Gastrocnemius medialis (tissue), 4 donors: ENCODE results near the gene ANKRD39.

Experiments
- POLR2A ChIP-seq, 2 donors: fragments of 450-650 bp; IDR thresholded peaks; one replicate each; pipeline ENCODE4 v1.6.1; 2017; ENCODE audit warnings: antibody characterized with exemption in 2 of 2, mild to moderate bottlenecking in 2 of 2, moderate library complexity in 2 of 2
- TF ChIP-seq, protein P1 (sequence below), 5 experiments: fragments of 450-650 bp in 3 of 5; fragments of 200-600 bp in 2 of 5; sonication (generic) in 2 of 5; IDR thresholded peaks in 4 of 5; conservative IDR thresholded peaks in 1 of 5; 1 replicate in 4 of 5; 2 replicates in 1 of 5; pipeline ENCODE4 v1.5.1; 2016 to 2019; ENCODE audit warnings: antibody characterized with exemption in 5 of 5, mild to moderate bottlenecking in 3 of 5, moderate library complexity in 3 of 5

GRCh38 chr2:96872591-96873349 is 15.0 kb upstream of the ANKRD39 start:
- TF ChIP-seq, protein P1, sequence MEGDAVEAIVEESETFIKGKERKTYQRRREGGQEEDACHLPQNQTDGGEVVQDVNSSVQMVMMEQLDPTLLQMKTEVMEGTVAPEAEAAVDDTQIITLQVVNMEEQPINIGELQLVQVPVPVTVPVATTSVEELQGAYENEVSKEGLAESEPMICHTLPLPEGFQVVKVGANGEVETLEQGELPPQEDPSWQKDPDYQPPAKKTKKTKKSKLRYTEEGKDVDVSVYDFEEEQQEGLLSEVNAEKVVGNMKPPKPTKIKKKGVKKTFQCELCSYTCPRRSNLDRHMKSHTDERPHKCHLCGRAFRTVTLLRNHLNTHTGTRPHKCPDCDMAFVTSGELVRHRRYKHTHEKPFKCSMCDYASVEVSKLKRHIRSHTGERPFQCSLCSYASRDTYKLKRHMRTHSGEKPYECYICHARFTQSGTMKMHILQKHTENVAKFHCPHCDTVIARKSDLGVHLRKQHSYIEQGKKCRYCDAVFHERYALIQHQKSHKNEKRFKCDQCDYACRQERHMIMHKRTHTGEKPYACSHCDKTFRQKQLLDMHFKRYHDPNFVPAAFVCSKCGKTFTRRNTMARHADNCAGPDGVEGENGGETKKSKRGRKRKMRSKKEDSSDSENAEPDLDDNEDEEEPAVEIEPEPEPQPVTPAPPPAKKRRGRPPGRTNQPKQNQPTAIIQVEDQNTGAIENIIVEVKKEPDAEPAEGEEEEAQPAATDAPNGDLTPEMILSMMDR (IDR thresholded peaks at IDR 0.05 in 4 of 5, conservative IDR thresholded peaks at IDR 0.05 in 1 of 5): no peak
- TF ChIP-seq POLR2A (IDR thresholded peaks at IDR 0.05): no peak
